HepG2 (cell line): Measurements from ENCODE around the gene GLDC. TPM values are rescaled to one million over a fixed set of nuclear protein-coding genes. Genes with fewer than 3 reads are reported as not detected.

Experiments
- ETV6 ChIP-seq: sonication (generic); formaldehyde crosslinking; conservative IDR thresholded peaks from 2 replicates; pipeline ENCODE4 v1.4.0; 2020; ENCODE audit warnings: missing genetic modification reagents
- FOXK1 ChIP-seq: sonication (generic); formaldehyde crosslinking; IDR thresholded peaks from 2 replicates; pipeline ENCODE4 v1.4.0; 2020; ENCODE audit warnings: low read depth, missing genetic modification reagents, borderline replicate concordance
- FOXK2 ChIP-seq: fragments of 450-650 bp; IDR thresholded peaks from 2 replicates; pipeline ENCODE4 v1.6.1; 2016
- HNRNPK ChIP-seq: fragments of 200-400 bp; formaldehyde crosslinking; IDR thresholded peaks from 2 replicates; pipeline ENCODE4 v1.6.1; 2018; ENCODE audit warnings: low read length, low read depth, moderate library complexity, mild to moderate bottlenecking; ENCODE audit not compliant: poor library complexity, severe bottlenecking
- HOXA5 ChIP-seq: sonication (generic); formaldehyde crosslinking; IDR thresholded peaks from 2 replicates; pipeline ENCODE4 v1.4.0; 2020; ENCODE audit warnings: missing genetic modification reagents
- IKZF1 ChIP-seq: fragments of 450-650 bp; IDR thresholded peaks from 2 replicates; pipeline ENCODE4 v1.7.1; 2016
- IRF1 ChIP-seq: sonication (generic); formaldehyde crosslinking; IDR thresholded peaks from 2 replicates; pipeline ENCODE4 v1.4.0; 2020; ENCODE audit warnings: low read depth, mild to moderate bottlenecking, missing genetic modification reagents
- KAT8 ChIP-seq: IDR thresholded peaks from 2 replicates; pipeline ENCODE4 v1.6.1; 2016; ENCODE audit warnings: missing genetic modification reagents, missing compliant biosample characterization
- MED1 ChIP-seq: sonication (generic); formaldehyde crosslinking; IDR thresholded peaks from 2 replicates; pipeline ENCODE4 v1.4.0; 2020; ENCODE audit warnings: missing genetic modification reagents
- MLX ChIP-seq: IDR thresholded peaks from 2 replicates; pipeline ENCODE4 v1.6.1; 2016
- MTERF4 ChIP-seq: sonication (generic); formaldehyde crosslinking; IDR thresholded peaks from 2 replicates; pipeline ENCODE4 v1.8.0; 2023; ENCODE audit warnings: mild to moderate bottlenecking, missing genetic modification reagents
- NR2F1 ChIP-seq, 2 experiments: fragments of 450-650 bp in 1 of 2; formaldehyde crosslinking in 1 of 2; IDR thresholded peaks; 2 replicates each; pipeline versions ENCODE4 v1.5.0 to v1.6.1; 2016 to 2020; ENCODE audit warnings: mild to moderate bottlenecking in 1 of 2, missing compliant biosample characterization in 1 of 2, missing genetic modification reagents in 1 of 2, moderate library complexity in 1 of 2
- NR3C1 ChIP-seq: sonication (generic); formaldehyde crosslinking; IDR thresholded peaks from 2 replicates; pipeline ENCODE4 v1.4.0; 2020; ENCODE audit warnings: missing genetic modification reagents
- PBX2 ChIP-seq: IDR thresholded peaks from 2 replicates; pipeline ENCODE4 v1.6.1; 2016; ENCODE audit warnings: control low read depth
- SAFB2 ChIP-seq: sonication (generic); formaldehyde crosslinking; IDR thresholded peaks from 2 replicates; pipeline ENCODE4 v1.5.1; 2020; ENCODE audit warnings: missing genetic modification reagents, low read depth, mild to moderate bottlenecking, borderline replicate concordance
- SIN3B ChIP-seq: fragments of 150-350 bp; IDR thresholded peaks from 2 replicates; pipeline ENCODE4 v1.6.1; 2014; ENCODE audit warnings: low read length
- SOX6 ChIP-seq, 2 experiments: fragments of 450-650 bp in 1 of 2; sonication (generic) in 1 of 2; formaldehyde crosslinking in 1 of 2; IDR thresholded peaks; 2 replicates each; pipeline versions ENCODE4 v1.4.0 to v1.6.1; 2017 to 2020; ENCODE audit warnings: antibody characterized with exemption in 1 of 2, mild to moderate bottlenecking in 1 of 2, missing genetic modification reagents in 1 of 2
- SPEN ChIP-seq: sonication (generic); formaldehyde crosslinking; IDR thresholded peaks from 2 replicates; pipeline ENCODE4 v1.5.1; 2020; ENCODE audit warnings: low read depth, mild to moderate bottlenecking, missing genetic modification reagents
- SRF ChIP-seq: IDR thresholded peaks from 2 replicates; pipeline ENCODE4 v1.6.1; 2011; ENCODE audit warnings: mild to moderate bottlenecking, low read depth, low read length, moderate library complexity
- STAT5B ChIP-seq: sonication (generic); formaldehyde crosslinking; IDR thresholded peaks from 2 replicates; pipeline ENCODE4 v1.4.0; 2020; ENCODE audit warnings: missing genetic modification reagents
- TFAP4 ChIP-seq: sonication (generic); IDR thresholded peaks from 2 replicates; pipeline ENCODE4 v1.6.1; 2016; ENCODE audit warnings: low read depth, borderline replicate concordance
- ZNF550 ChIP-seq: sonication (generic); formaldehyde crosslinking; IDR thresholded peaks from 2 replicates; pipeline ENCODE4 v1.4.0; 2020; ENCODE audit warnings: mild to moderate bottlenecking, missing genetic modification reagents, borderline replicate concordance
- ZNF572 ChIP-seq: sonication (generic); formaldehyde crosslinking; IDR thresholded peaks from 2 replicates; pipeline ENCODE4 v1.5.1; 2020; ENCODE audit warnings: mild to moderate bottlenecking, missing genetic modification reagents
- ZNF619 ChIP-seq: sonication (generic); formaldehyde crosslinking; IDR thresholded peaks from 2 replicates; pipeline ENCODE4 v1.4.0; 2020; ENCODE audit warnings: mild to moderate bottlenecking, missing genetic modification reagents
- ZNF644 ChIP-seq: IDR thresholded peaks from 2 replicates; pipeline ENCODE4 v1.6.1; 2016; ENCODE audit warnings: low read depth
- ZNF713 ChIP-seq: sonication (generic); formaldehyde crosslinking; IDR thresholded peaks from 2 replicates; pipeline ENCODE4 v1.4.0; 2020; ENCODE audit warnings: mild to moderate bottlenecking, missing genetic modification reagents
- ZNF83 ChIP-seq: sonication (generic); formaldehyde crosslinking; IDR thresholded peaks from 2 replicates; pipeline ENCODE4 v1.4.0; 2020; ENCODE audit warnings: missing genetic modification reagents, mild to moderate bottlenecking, borderline replicate concordance
- polyA plus RNA-seq, 8 experiments: library from polyadenylated mRNA; depleted of rRNA in 3 of 8; stranded (reverse) in 7 of 8; unstranded in 1 of 8; fragments of >200 nt; fragmentation: Illumina TruSeq in 4 of 8; extraction: Trizol in 4 of 8; gene quantifications; 2 replicates each; pipeline versions ENCODE4 v1.2.1 to v1.2.3, GENCODE V29; 2011 to 2016; ENCODE audit warnings: low read depth in 4 of 8, missing spikeins in 1 of 8, mixed read lengths in 1 of 8; ENCODE audit not compliant: insufficient read depth in 1 of 8
- total RNA-seq, 5 experiments: library from RNA; depleted of rRNA; stranded (reverse); fragments of >200 nt; fragmentation: Illumina TruSeq; extraction: Trizol; gene quantifications; 2 replicates each; pipeline ENCODE4 v1.2.3, GENCODE V29; 2016; ENCODE audit warnings: low read depth in 1 of 5

The GLDC gene
- total and polyA plus RNA-seq, 2 of the 13 experiments (the other 11 are each of a cell fraction or from before 2014, with no cell fraction given): 59.3 to 115 TPM

GRCh38 chr9:6681147-6681956 lies 35.8 kb upstream of the GLDC start (continued):
- TF ChIP-seq HNRNPK (peak; percentile 25), STAT5B (CRISPR knock-in tag) (0 out of 2 replicates have a peak, but pooled peaks have one; percentile 48), ZNF619 (CRISPR knock-in tag) (peak; percentile 73; the same call in 1 of the 2 replicates), NR2F1 (CRISPR knock-in tag; IDR thresholded peaks at IDR 0.05) (no peak; a peak in 2 of 4 replicates), SOX6 (IDR thresholded peaks at IDR 0.05) (no peak), SOX6 (CRISPR knock-in tag; IDR thresholded peaks at IDR 0.05) (peak; percentile 89), MTERF4 (peak; percentile 83), KAT8 (CRISPR knock-in tag) (peak; percentile 90), ZNF550 (0 out of 2 replicates have a peak, but pooled peaks have one; percentile 27), IRF1 (CRISPR knock-in tag) (no peak), ZNF572 (CRISPR knock-in tag) (peak; percentile 43; the same call in 1 of the 2 replicates), IKZF1 (no peak), ZNF644 (no peak), SRF (no peak), FOXK1 (CRISPR knock-in tag) (peak; percentile 53; the same call in 1 of the 2 replicates), ZNF713 (CRISPR knock-in tag) (peak; percentile 72; the same call in 1 of the 2 replicates), HOXA5 (peak; percentile 96), MLX (CRISPR knock-in tag) (peak; percentile 100), SIN3B (peak; percentile 42; the same call in 1 of the 2 replicates), SPEN (CRISPR knock-in tag) (peak; percentile 93), MED1 (CRISPR knock-in tag) (peak; percentile 70), ETV6 (CRISPR knock-in tag) (peak; percentile 74), SAFB2 (CRISPR knock-in tag) (peak; percentile 79; the same call in 1 of the 2 replicates), PBX2 (CRISPR knock-in tag) (no peak), NR3C1 (CRISPR knock-in tag) (no peak), TFAP4 (peak; percentile 28; the same call in 1 of the 2 replicates), FOXK2 (peak; percentile 28; the same call in 1 of the 2 replicates), ZNF83 (CRISPR knock-in tag) (no peak)
